Measurements from ENCODE around the gene MGAT1. TPM values are rescaled to one million over a fixed set of nuclear protein-coding genes. Genes with fewer than 3 reads are reported as not detected.

The MGAT1 gene
- total RNA-seq, 1 experiment from 2014 or later, result 93.6 TPM

- peaks cover 2% of the 10 kb centered on the region; the same call in 1 of the 2 replicates for H3K4me1 Mint-ChIP-seq
- POLR2A ChIA-PET, result no interaction called here
- DNase-seq (ENCODE audit: low spot score), result no peak
- no peak overlapping the region for H3K4me3 Mint-ChIP-seq
- peaks cover 21% of the 10 kb centered on the region for H3K9me3 Mint-ChIP-seq
- no peak for TF ChIP-seq PRRX2 (CRISPR knock-in tag; IDR thresholded peaks at IDR 0.05)
- TF ChIP-seq ZSCAN18 (CRISPR knock-in tag; IDR thresholded peaks at IDR 0.05), result no peak
- TF ChIP-seq EMX1 (CRISPR knock-in tag; IDR thresholded peaks at IDR 0.05), result no peak
- TF ChIP-seq E2F1 (CRISPR knock-in tag; IDR thresholded peaks at IDR 0.05), result no peak
- TF ChIP-seq ATF6 (CRISPR knock-in tag; IDR thresholded peaks at IDR 0.05), result no peak
- TF ChIP-seq ATF2 (CRISPR knock-in tag; IDR thresholded peaks at IDR 0.05; ENCODE audit: borderline replicate concordance, low read depth), result no peak
- TF ChIP-seq FOXP4 (CRISPR knock-in tag; IDR thresholded peaks at IDR 0.05), result no peak
- no peak for TF ChIP-seq ETV6 (CRISPR knock-in tag; IDR thresholded peaks at IDR 0.05)
- TF ChIP-seq ELF4 (CRISPR knock-in tag; IDR thresholded peaks at IDR 0.05; ENCODE audit: low read depth), result no peak
- no peak for TF ChIP-seq MYBL2 (CRISPR knock-in tag; IDR thresholded peaks at IDR 0.05)
- H3K27me3 Mint-ChIP-seq (ENCODE audit: low read depth), result peaks cover 18% of the 10 kb centered on the region
- peaks cover 11% of the 10 kb centered on the region for H3K36me3 Mint-ChIP-seq
- CTCF ChIA-PET, result interaction anchor here (0.5 to 1.5 kb wide), 5 partner anchors 25 to 314 kb away, joined by 3 read pairs; no protein-coding TSS in a partner anchor
- no peak overlapping the region for H3K27ac Mint-ChIP-seq
- no peak for ATAC-seq
Measured at GRCh38 chr5:180837478-180837877, 34.9 kb upstream of the MGAT1 start.

- Mint-ChIP-seq H3K4me3 (peak overlapping the region; percentile 38; the same call in 1 of the 2 replicates), H3K27me3 (ENCODE audit: low read depth) (peaks cover 50% of the 10 kb centered on the region)
- POLR2A ChIA-PET, result interaction anchor here (0.7 to 1.1 kb wide), 2 partner anchors 14 to 30 kb away, joined by 4 to 5 read pairs; no protein-coding TSS in a partner anchor
Measured at GRCh38 chr5:180832638-180833068, 30.0 kb upstream of the MGAT1 start.

More at GRCh38 chr5:180832638-180833068, 30.0 kb upstream of the MGAT1 start:
- CTCF ChIA-PET, result no interaction called here
- peaks cover 31% of the 10 kb centered on the region for H3K9me3 Mint-ChIP-seq
- no peak for DNase-seq (ENCODE audit: low spot score)
- no peak overlapping the region for H3K27ac Mint-ChIP-seq
- ATAC-seq, result no peak
- H3K36me3 Mint-ChIP-seq, result peaks cover 31% of the 10 kb centered on the region
- H3K4me1 Mint-ChIP-seq, result peaks cover 19% of the 10 kb centered on the region
- no peak for TF ChIP-seq TCF7 (CRISPR knock-in tag; IDR thresholded peaks at IDR 0.05; ENCODE audit: low read depth)
- TF ChIP-seq HMGXB4 (CRISPR knock-in tag; IDR thresholded peaks at IDR 0.05), result no peak
